SK-N-MC (cell line): ENCODE results near the gene SCFD2.

ENCODE experiments used
- EZH2 ChIP-seq: fragments of 200-600 bp; sonication (generic); IDR thresholded peaks from one replicate; pipeline ENCODE4 v1.6.1; 2017; ENCODE audit warnings: antibody characterized with exemption
- POLR2AphosphoS5 ChIP-seq: IDR thresholded peaks from 2 replicates; pipeline ENCODE4 v1.6.1; 2012; ENCODE audit warnings: mild to moderate bottlenecking, low read depth, low read length, borderline replicate concordance

- TF ChIP-seq EZH2 (no peak), POLR2AphosphoS5 (no peak)
These were observed 371.3 kb downstream of the SCFD2 start for GRCh38 chr4:52994567-52994966.
